Hepatocyte (in vitro differentiated cells): Measurements from ENCODE around the gene SNCAIP.

Source experiments
- EZH2 ChIP-seq: fragments of 200-600 bp; sonication (generic); IDR thresholded peaks from 2 replicates; pipeline ENCODE4 v1.6.1; 2016; ENCODE audit warnings: antibody characterized with exemption, mild to moderate bottlenecking, borderline replicate concordance
- TF ChIP-seq, protein P1 (sequence below): fragments of 200-600 bp; sonication (generic); IDR thresholded peaks from 2 replicates; pipeline ENCODE4 v1.5.1; 2016; ENCODE audit warnings: antibody characterized with exemption, mild to moderate bottlenecking; ENCODE audit not compliant: poor library complexity

GRCh38 chr5:122350496-122350895 lies 38.5 kb downstream of the SNCAIP start:
- TF ChIP-seq, protein P1, sequence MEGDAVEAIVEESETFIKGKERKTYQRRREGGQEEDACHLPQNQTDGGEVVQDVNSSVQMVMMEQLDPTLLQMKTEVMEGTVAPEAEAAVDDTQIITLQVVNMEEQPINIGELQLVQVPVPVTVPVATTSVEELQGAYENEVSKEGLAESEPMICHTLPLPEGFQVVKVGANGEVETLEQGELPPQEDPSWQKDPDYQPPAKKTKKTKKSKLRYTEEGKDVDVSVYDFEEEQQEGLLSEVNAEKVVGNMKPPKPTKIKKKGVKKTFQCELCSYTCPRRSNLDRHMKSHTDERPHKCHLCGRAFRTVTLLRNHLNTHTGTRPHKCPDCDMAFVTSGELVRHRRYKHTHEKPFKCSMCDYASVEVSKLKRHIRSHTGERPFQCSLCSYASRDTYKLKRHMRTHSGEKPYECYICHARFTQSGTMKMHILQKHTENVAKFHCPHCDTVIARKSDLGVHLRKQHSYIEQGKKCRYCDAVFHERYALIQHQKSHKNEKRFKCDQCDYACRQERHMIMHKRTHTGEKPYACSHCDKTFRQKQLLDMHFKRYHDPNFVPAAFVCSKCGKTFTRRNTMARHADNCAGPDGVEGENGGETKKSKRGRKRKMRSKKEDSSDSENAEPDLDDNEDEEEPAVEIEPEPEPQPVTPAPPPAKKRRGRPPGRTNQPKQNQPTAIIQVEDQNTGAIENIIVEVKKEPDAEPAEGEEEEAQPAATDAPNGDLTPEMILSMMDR, result no peak
- no peak for TF ChIP-seq EZH2
